Spleen (tissue), 11 donors: Measurements from ENCODE around the gene NFAT5. TPM values are rescaled to one million over a fixed set of nuclear protein-coding genes. Genes with fewer than 3 reads are reported as not detected.

ENCODE experiments used
- DNase-seq: peaks from one replicate; pipeline ENCODE4 v3.0.0-alpha.2; 2020
- H3K27ac ChIP-seq, 8 donors: fragments of 200-600 bp; sonication (generic) in 7 of 8; 1 replicate in 4 of 8; 2 replicates in 4 of 8; pipeline versions ENCODE4 v1.5.0 to v1.8.0; 2016 to 2021; ENCODE audit warnings: inconsistent platforms in 4 of 8, mild to moderate bottlenecking in 4 of 8, moderate library complexity in 1 of 8
- H3K27me3 ChIP-seq, 7 donors: fragments of 200-600 bp; sonication (generic) in 6 of 7; replicated peaks in 1 of 7; 1 replicate in 4 of 7; 2 replicates in 3 of 7; pipeline versions ENCODE4 v1.5.0 to v1.8.0; 2016 to 2021; ENCODE audit warnings: inconsistent platforms in 3 of 7, mild to moderate bottlenecking in 1 of 7
- H3K36me3 ChIP-seq, 6 donors: fragments of 200-600 bp; sonication (generic) in 5 of 6; 1 replicate in 4 of 6; 2 replicates in 2 of 6; pipeline versions ENCODE4 v1.5.0 to v1.8.0; 2016 to 2021; ENCODE audit warnings: inconsistent platforms in 2 of 6
- H3K4me1 ChIP-seq, 6 donors: fragments of 200-600 bp; sonication (generic) in 5 of 6; 1 replicate in 3 of 6; 2 replicates in 3 of 6; pipeline versions ENCODE4 v1.5.0 to v1.8.0; 2016 to 2021; ENCODE audit warnings: inconsistent platforms in 3 of 6
- H3K4me3 ChIP-seq, 8 donors: fragments of 200-600 bp; sonication (generic) in 7 of 8; 1 replicate in 4 of 8; 2 replicates in 4 of 8; pipeline versions ENCODE4 v1.5.0 to v1.8.0; 2016 to 2021; ENCODE audit warnings: inconsistent platforms in 4 of 8, mild to moderate bottlenecking in 4 of 8, moderate library complexity in 2 of 8
- H3K9me3 ChIP-seq, 8 donors: fragments of 200-600 bp; sonication (generic) in 7 of 8; 1 replicate in 4 of 8; 2 replicates in 4 of 8; pipeline versions ENCODE4 v1.5.0 to v1.8.0; 2016 to 2021; ENCODE audit warnings: inconsistent platforms in 4 of 8
- CTCF ChIP-seq, 11 experiments: fragments of 200-600 bp in 7 of 11; fragments of 450-650 bp in 4 of 11; sonication (generic) in 4 of 11; IDR thresholded peaks in 8 of 11; conservative IDR thresholded peaks in 3 of 11; 1 replicate in 7 of 11; 2 replicates in 4 of 11; pipeline versions ENCODE4 v1.4.0 to v1.8.0; 2016 to 2021; ENCODE audit warnings: antibody characterized with exemption in 11 of 11, inconsistent platforms in 4 of 11, mild to moderate bottlenecking in 1 of 11
- POLR2A ChIP-seq, 3 donors: fragments of 450-650 bp; IDR thresholded peaks; one replicate each; pipeline ENCODE4 v1.5.1; 2017; ENCODE audit warnings: antibody characterized with exemption in 3 of 3, mild to moderate bottlenecking in 1 of 3
- POLR2AphosphoS5 ChIP-seq, 3 donors: sonication (generic); formaldehyde crosslinking; IDR thresholded peaks; one replicate each; pipeline ENCODE4 v1.5.1; 2017; ENCODE audit warnings: antibody characterized with exemption in 3 of 3
- WGBS, 5 donors: extraction: QIAGEN DNeasy Blood & Tissue Kit in 3 of 5; methylation state at CpG; one replicate each; pipeline versions ENCODE4 v1.1.5 to v1.1.7; 2013 to 2018; 5-methylcytosine and 5-hydroxymethylcytosine counted together
- intact Hi-C: fragments of 100-400 bp; cut with DNase I; formaldehyde crosslinking; loops from one replicate; pipeline ENCODE4 v1.15.0; 2023; ENCODE audit warnings: low total_unique reads
- microRNA-seq, 3 donors: library from miRNA; unstranded; fragments of <30 nt; microRNA quantifications; one replicate each; pipeline versions ENCODE4 to v1.1.0, GENCODE V29; 2019 to 2020
- polyA plus RNA-seq, 3 donors: library from polyadenylated mRNA; stranded (reverse); fragments of 200-250 nt; gene quantifications; one replicate each; pipeline ENCODE4 v1.2.1, GENCODE V29; 2013
- small RNA-seq, 4 donors: library from RNA; depleted of rRNA; stranded (forward); fragments of <200 nt; gene quantifications; one replicate each; pipeline ENCODE3, GENCODE V24; 2016
- total RNA-seq, 7 donors: library from RNA; depleted of rRNA in 3 of 7; stranded (reverse); fragments of >200 nt in 3 of 7; fragmentation: NEBNext Ultra II Directional in 4 of 7; extraction: Animal tissue kit (Norgen Biotek cat#: 25700) in 4 of 7; gene quantifications; one replicate each; pipeline versions ENCODE4 v1.1.0 to v1.2.1, GENCODE V29; 2016 to 2021
- donor health status: healthy with polysubstance abuse.
- donor health status: DM: no; HTN: no; CAD: no; lungs with moderate emphysema.
- donor health status: DM: no; HTN: no; CAD: no.
- donor health status: Bipolar disorder and iron deficiency.
- donor health status: healthy.
- donor health status: DM: no; HTN: no; CAD: no.
- donor health status: DM: yes; HTN: yes; CAD: no.

The NFAT5 gene
- total and polyA plus RNA-seq, 10 donors, result 0.79 to 96.8 (median 54.5) TPM

GRCh38 chr16:69747115-69747514 lies 181.3 kb downstream of the NFAT5 start:
- TF ChIP-seq CTCF (IDR thresholded peaks at IDR 0.05 in 8 of 11, conservative IDR thresholded peaks at IDR 0.05 in 3 of 11), result no peak
- no peak for TF ChIP-seq POLR2A (IDR thresholded peaks at IDR 0.05)
- TF ChIP-seq POLR2AphosphoS5 (IDR thresholded peaks at IDR 0.05), result no peak
- H3K9me3 ChIP-seq, result no peaks in the 10 kb centered on the region
- H3K4me3 ChIP-seq, result no peak overlapping the region
- intact Hi-C loops, result no loop called here
- WGBS, 5 donors, result 92 to 97% (median 95%) methylated on average over 8 of the region's 8 CpGs
- H3K36me3 ChIP-seq, result peaks cover 15 to 100% (median 100%) of the 10 kb centered on the region in 6 donors
- no peaks in the 10 kb centered on the region for H3K27me3 ChIP-seq
- no peak overlapping the region for H3K27ac ChIP-seq
- no peak for DNase-seq
- peaks cover 0 to 5% (median 1%) of the 10 kb centered on the region in 6 donors for H3K4me1 ChIP-seq

GRCh38 chr16:69748694-69749345 lies 183.1 kb downstream of the NFAT5 start:
- Histone ChIP-seq H3K4me1 (peaks cover 15 to 19% (median 18%) of the 10 kb centered on the region in 6 donors), H3K9me3 (no peaks in the 10 kb centered on the region), H3K36me3 (peaks cover 15 to 89% (median 83%) of the 10 kb centered on the region in 6 donors), H3K27me3 (no peaks in the 10 kb centered on the region), H3K27ac (no peak overlapping the region), H3K4me3 (no peak overlapping the region)
- TF ChIP-seq POLR2AphosphoS5 (IDR thresholded peaks at IDR 0.05) (peak in 2 of 3 donors; percentile 12 to 46), CTCF (IDR thresholded peaks at IDR 0.05 in 8 of 11, conservative IDR thresholded peaks at IDR 0.05 in 3 of 11) (no peak)
- DNase-seq, result peak; percentile 55
- intact Hi-C loops, result no loop called here
- 85 to 93% (median 88%) methylated on average over 20 of the region's 20 CpGs for WGBS, 5 donors

DNA sequence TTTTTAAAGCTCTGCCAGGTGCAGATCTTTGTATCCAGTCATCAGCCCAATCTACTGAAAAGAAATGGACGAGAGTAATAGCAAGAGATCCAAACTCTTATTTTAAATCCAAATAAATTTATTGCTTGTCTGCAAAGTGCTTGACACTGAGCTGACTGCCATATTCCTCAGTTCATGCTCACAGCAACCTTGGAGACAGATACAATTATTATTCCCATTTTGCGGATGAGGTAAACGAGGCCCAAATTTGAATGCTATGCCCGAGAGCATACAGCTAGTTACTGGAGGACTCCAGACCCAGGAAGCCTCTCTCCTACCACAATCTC lies 188.3 kb downstream of the NFAT5 start:
- intact Hi-C loops, result loop anchor here (5.0 to 10.0 kb wide), 2 partner anchors 47 to 359 kb away; no protein-coding TSS in a partner anchor
- Histone ChIP-seq H3K36me3 (peaks cover 0 to 36% (median 30%) of the 10 kb centered on the region in 6 donors), H3K9me3 (no peaks in the 10 kb centered on the region), H3K27me3 (no peaks in the 10 kb centered on the region), H3K4me3 (peak overlapping the region; percentile 61 to 100 (median 92)), H3K27ac (peak overlapping the region; percentile 73 to 89 (median 81)), H3K4me1 (peaks cover 18 to 30% (median 28%) of the 10 kb centered on the region in 6 donors)
- WGBS, 5 donors, result 6 to 20% (median 19%) methylated on average over 4 of the region's 4 CpGs
- no peak for DNase-seq
- no peak for TF ChIP-seq CTCF (IDR thresholded peaks at IDR 0.05 in 8 of 11, conservative IDR thresholded peaks at IDR 0.05 in 3 of 11)
- no peak for TF ChIP-seq POLR2A (IDR thresholded peaks at IDR 0.05)
- TF ChIP-seq POLR2AphosphoS5 (IDR thresholded peaks at IDR 0.05), result no peak

Small RNA genes lying within 50 kb of the gene (microRNA-seq; reads per million reads assigned to microRNA genes)
- gene MIR1538, result 0 to 2.8 (median 2.5) reads per million in 3 donors

Small RNA genes lying within 50 kb of the gene (small RNA-seq; reads per million reads assigned to genes)
- gene MIR1538, result 0 reads per million in 4 donors

Other genes with a start within 250 kb of the NFAT5 start
- 10 to 100 TPM in 3 of 7 donors, 1 to 10 TPM in 4; 7.1 to 18.5 (median 9.4) TPM for gene PDF, start 235.4 kb upstream of the NFAT5 start, total RNA-seq
- 1 to 10 TPM; 2.4 to 7.1 (median 4.7) TPM for gene PDF, start 235.4 kb upstream of the NFAT5 start, polyA plus RNA-seq
- gene COG8, start 226.4 kb upstream of the NFAT5 start, total RNA-seq, result 10 to 100 TPM; 29.9 to 54.3 (median 38.4) TPM
- 10 to 100 TPM; 13.8 to 21.5 (median 14.5) TPM for gene COG8, start 226.4 kb upstream of the NFAT5 start, polyA plus RNA-seq
- gene NIP7, start 226.2 kb upstream of the NFAT5 start, total RNA-seq, result 10 to 100 TPM; 10.2 to 25.0 (median 20.0) TPM
- gene NIP7, start 226.2 kb upstream of the NFAT5 start, polyA plus RNA-seq, result 10 to 100 TPM; 14.0 to 20.6 (median 16.9) TPM
- gene TMED6, start 214.2 kb upstream of the NFAT5 start, total RNA-seq, result 1 to 10 TPM in 4 of 7 donors, under 1 TPM in 1, not detected in 2; 0.85 to 5.2 (median 1.7) TPM
- 1 to 10 TPM in 1 of 3 donors, under 1 TPM in 2; 0.59 to 1.2 (median 0.99) TPM for gene TMED6, start 214.2 kb upstream of the NFAT5 start, polyA plus RNA-seq
- gene TERF2, start 180.0 kb upstream of the NFAT5 start, total RNA-seq, result 10 to 100 TPM; 24.2 to 42.3 (median 32.5) TPM
- 10 to 100 TPM; 10.4 to 15.0 (median 13.1) TPM for gene TERF2, start 180.0 kb upstream of the NFAT5 start, polyA plus RNA-seq
- 10 to 100 TPM; 45.2 to 80.5 (median 71.3) TPM for gene CYB5B, start 141.3 kb upstream of the NFAT5 start, total RNA-seq
- 10 to 100 TPM; 36.8 to 61.8 (median 53.3) TPM for gene CYB5B, start 141.3 kb upstream of the NFAT5 start, polyA plus RNA-seq
- 10 to 100 TPM in 6 of 7 donors, 1 to 10 TPM in 1; 9.2 to 70.6 (median 24.0) TPM for gene NQO1, start 160.6 kb downstream of the NFAT5 start, total RNA-seq
- gene NQO1, start 160.6 kb downstream of the NFAT5 start, polyA plus RNA-seq, result 10 to 100 TPM; 13.0 to 25.6 (median 13.4) TPM
- 10 to 100 TPM; 39.1 to 44.7 (median 39.7) TPM for gene NOB1, start 189.0 kb downstream of the NFAT5 start, total RNA-seq
- gene NOB1, start 189.0 kb downstream of the NFAT5 start, polyA plus RNA-seq, result 10 to 100 TPM; 35.1 to 48.8 (median 46.1) TPM
- gene WWP2, start 196.4 kb downstream of the NFAT5 start, total RNA-seq, result 100 to 1,000 TPM in 1 of 7 donors, 10 to 100 TPM in 6; 57.4 to 109 (median 74.6) TPM
- 10 to 100 TPM; 13.7 to 33.9 (median 18.9) TPM for gene WWP2, start 196.4 kb downstream of the NFAT5 start, polyA plus RNA-seq